Vagina (tissue), 2 donors: ENCODE results near the gene KANSL3. TPM values are rescaled to one million over a fixed set of nuclear protein-coding genes. Genes with fewer than 3 reads are reported as not detected.
"Not testable (repeated sequence)": the region's sequence is repeated elsewhere in the genome, so short reads cannot be mapped to it uniquely, and the experiment has no call there.

ENCODE experiments used
- DNase-seq, 2 donors: peaks; one replicate each; pipeline ENCODE4 v3.0.0-alpha.2; 2017; ENCODE audit errors: extremely low spot score in 2 of 2
- H3K27ac ChIP-seq: fragments of 200-600 bp; sonication (generic); one replicate; pipeline ENCODE4 v1.5.1; 2019
- H3K27me3 ChIP-seq: fragments of 200-600 bp; sonication (generic); one replicate; pipeline ENCODE4 v1.5.1; 2019
- H3K36me3 ChIP-seq, 2 donors: fragments of 200-600 bp; sonication (generic); one replicate each; pipeline ENCODE4 v1.5.1; 2017 to 2019
- H3K4me1 ChIP-seq: fragments of 200-600 bp; sonication (generic); one replicate; pipeline ENCODE4 v1.5.1; 2019
- H3K4me3 ChIP-seq, 2 donors: fragments of 200-600 bp; sonication (generic); 1 replicate in 1 of 2; 2 replicates in 1 of 2; pipeline ENCODE4 v1.5.1; 2016 to 2019
- H3K9me3 ChIP-seq: fragments of 200-600 bp; sonication (generic); one replicate; pipeline ENCODE4 v1.5.1; 2019
- CTCF ChIP-seq, 3 experiments: fragments of 450-650 bp in 2 of 3; fragments of 200-600 bp in 1 of 3; sonication (generic) in 1 of 3; IDR thresholded peaks; one replicate each; pipeline ENCODE4 v1.5.1; 2017 to 2019; ENCODE audit warnings: antibody characterized with exemption in 3 of 3, mild to moderate bottlenecking in 2 of 3, moderate library complexity in 2 of 3
- POLR2A ChIP-seq, 2 donors: fragments of 450-650 bp; IDR thresholded peaks; one replicate each; pipeline ENCODE4 v1.6.1; 2017; ENCODE audit warnings: antibody characterized with exemption in 2 of 2, mild to moderate bottlenecking in 2 of 2, moderate library complexity in 2 of 2
- POLR2AphosphoS5 ChIP-seq, 2 donors: sonication (generic); formaldehyde crosslinking; IDR thresholded peaks; one replicate each; pipeline ENCODE4 v1.9.0; 2017; ENCODE audit warnings: antibody characterized with exemption in 2 of 2, mild to moderate bottlenecking in 2 of 2, low read depth in 1 of 2; ENCODE audit not compliant: insufficient read depth in 1 of 2
- intact Hi-C: fragments of 100-400 bp; cut with DNase I; formaldehyde crosslinking; loops from one replicate; pipeline ENCODE4 v1.15.1; 2023
- total RNA-seq: library from RNA; depleted of rRNA; stranded (reverse); fragments of >200 nt; gene quantifications from one replicate; pipeline ENCODE4 v1.2.3, GENCODE V29; 2016

The KANSL3 gene
- total RNA-seq, 1 donor from 2014 or later: 41.7 TPM

- peak in 1 of 2 donors; percentile 90 for DNase-seq
- H3K36me3 ChIP-seq: peaks cover 4 to 27% of the 10 kb centered on the region in 2 donors
- peaks cover 11% of the 10 kb centered on the region for H3K4me1 ChIP-seq
- H3K27me3 ChIP-seq: no peaks in the 10 kb centered on the region
- H3K9me3 ChIP-seq: no peaks in the 10 kb centered on the region
- no peak overlapping the region for H3K4me3 ChIP-seq
- no peak overlapping the region for H3K27ac ChIP-seq
- TF ChIP-seq POLR2A (IDR thresholded peaks at IDR 0.05): no peak
- peak; percentile 80 to 92 (median 86) for TF ChIP-seq CTCF (IDR thresholded peaks at IDR 0.05)
- TF ChIP-seq POLR2AphosphoS5 (IDR thresholded peaks at IDR 0.05; ENCODE audit: insufficient read depth in 1 of 2, low read depth in 1 of 2): peak in 1 of 2 donors; percentile 71
- intact Hi-C loops: loop anchor here (5.0 kb wide), 1 partner anchor 42 kb away; no protein-coding TSS in a partner anchor
Measured at GRCh38 chr2:96554293-96555145, 83.6 kb downstream of the KANSL3 start.

- not testable (repeated sequence) for H3K4me3 ChIP-seq, H3K9me3 ChIP-seq, H3K27me3 ChIP-seq, DNase-seq, H3K27ac ChIP-seq
- H3K4me1 ChIP-seq: peaks cover 11% of the 10 kb centered on the region
- H3K36me3 ChIP-seq: peaks cover 4 to 33% of the 10 kb centered on the region in 2 donors
- intact Hi-C loops: loop anchor here (5.0 kb wide), 1 partner anchor 42 kb away; no protein-coding TSS in a partner anchor
Measured at GRCh38 chr2:96553957-96554292, 84.2 kb downstream of the KANSL3 start.

- H3K9me3 ChIP-seq: no peaks in the 10 kb centered on the region
- no peaks in the 10 kb centered on the region for H3K27me3 ChIP-seq
- DNase-seq: peak in 1 of 2 donors; percentile 96
- H3K4me3 ChIP-seq: no peak overlapping the region
- H3K36me3 ChIP-seq: peaks cover 4 to 38% of the 10 kb centered on the region in 2 donors
- intact Hi-C loops: loop anchor here (5.0 kb wide), 1 partner anchor 41 kb away; no protein-coding TSS in a partner anchor
- H3K27ac ChIP-seq: no peak overlapping the region
- TF ChIP-seq CTCF (IDR thresholded peaks at IDR 0.05) (no peak), POLR2A (IDR thresholded peaks at IDR 0.05) (no peak), POLR2AphosphoS5 (IDR thresholded peaks at IDR 0.05; ENCODE audit: insufficient read depth in 1 of 2, low read depth in 1 of 2) (no peak)
- peaks cover 11% of the 10 kb centered on the region for H3K4me1 ChIP-seq
Measured at GRCh38 chr2:96553176-96553956, 84.7 kb downstream of the KANSL3 start.

- H3K4me1 ChIP-seq: peaks cover 15% of the 10 kb centered on the region
- H3K4me3 ChIP-seq: no peak overlapping the region
- H3K27me3 ChIP-seq: no peaks in the 10 kb centered on the region
- no peaks in the 10 kb centered on the region for H3K9me3 ChIP-seq
- DNase-seq: peak in 1 of 2 donors; percentile 90
- TF ChIP-seq POLR2A (IDR thresholded peaks at IDR 0.05): no peak
- no peak for TF ChIP-seq CTCF (IDR thresholded peaks at IDR 0.05)
- peak in 1 of 2 donors; percentile 12 for TF ChIP-seq POLR2AphosphoS5 (IDR thresholded peaks at IDR 0.05; ENCODE audit: insufficient read depth in 1 of 2, low read depth in 1 of 2)
- peaks cover 4 to 38% of the 10 kb centered on the region in 2 donors for H3K36me3 ChIP-seq
- intact Hi-C loops: loop anchor here (5.0 kb wide), 1 partner anchor 40 kb away; no protein-coding TSS in a partner anchor
- H3K27ac ChIP-seq: no peak overlapping the region
Measured at GRCh38 chr2:96552315-96553175, 85.6 kb downstream of the KANSL3 start.
